Activated B cell treated with CpG ODN at 0.5 μM for 24 hours (primary cell): ENCODE data around the gene RPS28. TPM values are rescaled to one million over a fixed set of nuclear protein-coding genes. Genes with fewer than 3 reads are reported as not detected.

Experiments used
- ATAC-seq: fragments of 200-7000 bp; cut with Tn5 transposase; one replicate; pipeline ENCODE4 v1.10.0; 2021; ENCODE audit warnings: low read depth, mild to moderate bottlenecking, moderate library complexity
- CTCF ChIA-PET: fragments of 350-600 bp; sonication (Branson Sonifier 250); formaldehyde crosslinking; loops from one replicate; lab custom pipeline; 2021; ENCODE audit warnings: antibody characterized with exemption; lab: Charles Lee
- POLR2A ChIA-PET: fragments of 350-600 bp; sonication (Branson Sonifier 250); formaldehyde crosslinking; loops from one replicate; lab custom pipeline; 2021; ENCODE audit warnings: antibody characterized with exemption; lab: Charles Lee
- DNase-seq: peaks from one replicate; pipeline ENCODE4 v3.0.0; 2022
- H3K27ac Mint-ChIP-seq: one replicate; pipeline ENCODE4 v1.8.0; 2020; ENCODE audit warnings: mixed read lengths
- H3K27me3 Mint-ChIP-seq: one replicate; pipeline ENCODE4 v1.8.0; 2021; ENCODE audit warnings: mixed read lengths
- H3K36me3 Mint-ChIP-seq: one replicate; pipeline ENCODE4 v1.8.0; 2021; ENCODE audit warnings: low read depth, mixed read lengths
- H3K4me1 Mint-ChIP-seq: one replicate; pipeline ENCODE4 v1.8.0; 2021; ENCODE audit warnings: mixed read lengths
- H3K4me3 Mint-ChIP-seq: one replicate; pipeline ENCODE4 v1.8.0; 2020; ENCODE audit warnings: mild to moderate bottlenecking, mixed read lengths
- H3K9me3 Mint-ChIP-seq: one replicate; pipeline ENCODE4 v1.8.0; 2020; ENCODE audit warnings: mixed read lengths
- intact Hi-C: fragments of 100-400 bp; cut with micrococcal nuclease; formaldehyde crosslinking; loops from one replicate; pipeline ENCODE4 v1.15.1; 2024
- total RNA-seq: library from RNA; stranded (reverse); gene quantifications from 2 replicates; pipeline ENCODE4 v1.2.3, GENCODE V29; 2022
- TF ChIP-seq, protein P1 (sequence below): fragments of 200-600 bp; IDR thresholded peaks from one replicate; pipeline ENCODE4 v1.8.0; 2022; ENCODE audit warnings: antibody characterized with exemption, mild to moderate bottlenecking

Gene RPS28
- total RNA-seq, 1 donor from 2014 or later = 3,149 TPM

DNA sequence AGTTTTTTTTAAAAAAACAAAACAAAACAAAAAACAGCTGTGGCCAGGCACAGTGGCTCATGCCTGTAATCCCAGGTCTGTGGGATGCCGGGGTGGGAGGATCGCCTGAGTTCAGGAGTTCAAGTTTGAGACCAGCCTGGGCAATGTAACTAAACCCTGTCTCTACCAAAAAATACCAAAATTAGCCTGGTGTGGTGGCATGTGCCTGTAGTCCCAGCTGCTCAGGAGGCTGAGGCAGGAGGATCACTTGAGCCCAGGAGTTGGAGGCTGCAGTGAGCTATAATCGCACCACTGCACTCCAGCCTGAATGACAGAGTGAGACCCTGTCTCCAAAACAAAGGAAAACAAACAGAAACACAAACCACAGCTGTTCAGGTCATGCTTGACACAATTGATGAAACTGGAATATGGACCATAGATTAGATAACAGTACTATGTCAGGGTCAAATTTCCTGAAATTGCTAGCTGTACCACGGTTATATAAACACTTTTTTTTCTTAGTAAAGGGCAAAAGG, 35.8 kb downstream of the RPS28 start:
- peaks cover 2% of the 10 kb centered on the region for H3K9me3 Mint-ChIP-seq
- no peaks in the 10 kb centered on the region for H3K36me3 Mint-ChIP-seq
- peaks cover 13% of the 10 kb centered on the region for H3K27me3 Mint-ChIP-seq
- TF ChIP-seq, protein P1, sequence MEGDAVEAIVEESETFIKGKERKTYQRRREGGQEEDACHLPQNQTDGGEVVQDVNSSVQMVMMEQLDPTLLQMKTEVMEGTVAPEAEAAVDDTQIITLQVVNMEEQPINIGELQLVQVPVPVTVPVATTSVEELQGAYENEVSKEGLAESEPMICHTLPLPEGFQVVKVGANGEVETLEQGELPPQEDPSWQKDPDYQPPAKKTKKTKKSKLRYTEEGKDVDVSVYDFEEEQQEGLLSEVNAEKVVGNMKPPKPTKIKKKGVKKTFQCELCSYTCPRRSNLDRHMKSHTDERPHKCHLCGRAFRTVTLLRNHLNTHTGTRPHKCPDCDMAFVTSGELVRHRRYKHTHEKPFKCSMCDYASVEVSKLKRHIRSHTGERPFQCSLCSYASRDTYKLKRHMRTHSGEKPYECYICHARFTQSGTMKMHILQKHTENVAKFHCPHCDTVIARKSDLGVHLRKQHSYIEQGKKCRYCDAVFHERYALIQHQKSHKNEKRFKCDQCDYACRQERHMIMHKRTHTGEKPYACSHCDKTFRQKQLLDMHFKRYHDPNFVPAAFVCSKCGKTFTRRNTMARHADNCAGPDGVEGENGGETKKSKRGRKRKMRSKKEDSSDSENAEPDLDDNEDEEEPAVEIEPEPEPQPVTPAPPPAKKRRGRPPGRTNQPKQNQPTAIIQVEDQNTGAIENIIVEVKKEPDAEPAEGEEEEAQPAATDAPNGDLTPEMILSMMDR = no peak
- no peak overlapping the region for H3K4me3 Mint-ChIP-seq
- ATAC-seq (no peak), DNase-seq (no peak)
- no peak overlapping the region for H3K27ac Mint-ChIP-seq
- intact Hi-C loops = no loop called here
- H3K4me1 Mint-ChIP-seq = peaks cover 3% of the 10 kb centered on the region
- ChIA-PET CTCF (interaction anchor here (0.9 to 1.1 kb wide), 2 partner anchors 16 to 56 kb away, joined by 3 read pairs; partner anchors contain the start of gene MARCHF2), POLR2A (no interaction called here)

DNA sequence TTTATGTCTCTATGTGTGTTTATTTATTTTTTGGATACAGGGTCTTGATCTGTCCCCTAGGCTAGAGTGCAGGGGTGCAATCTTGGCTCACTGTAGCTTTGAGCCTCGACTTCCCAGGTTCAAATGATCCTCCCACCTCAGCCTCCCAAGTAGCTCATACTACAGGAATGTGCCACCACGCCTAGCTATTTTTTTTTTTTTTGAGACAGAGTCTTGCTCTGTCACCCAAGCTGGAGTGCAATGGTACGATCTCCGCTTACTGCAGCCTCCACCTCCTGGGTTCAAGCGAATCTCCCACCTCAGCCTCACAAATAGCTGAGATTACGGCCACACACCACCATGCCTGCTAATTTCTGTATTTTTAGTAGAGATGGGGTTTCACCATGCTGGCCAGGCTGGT, 37.7 kb downstream of the RPS28 start:
- DNase-seq (no peak), ATAC-seq (no peak)
- H3K27me3 Mint-ChIP-seq = peaks cover 22% of the 10 kb centered on the region
- ChIA-PET CTCF (interaction anchor here (0.7 kb wide), 1 partner anchor 354 kb away, joined by 3 read pairs; no protein-coding TSS in a partner anchor), POLR2A (no interaction called here)
- no peak overlapping the region for H3K4me3 Mint-ChIP-seq
- H3K27ac Mint-ChIP-seq = no peak overlapping the region
- TF ChIP-seq, protein P1 = no peak
- intact Hi-C loops = no loop called here
- no peaks in the 10 kb centered on the region for H3K36me3 Mint-ChIP-seq
- peaks cover 13% of the 10 kb centered on the region for H3K4me1 Mint-ChIP-seq
- H3K9me3 Mint-ChIP-seq = peaks cover 2% of the 10 kb centered on the region

- Mint-ChIP-seq H3K27ac (no peak overlapping the region), H3K27me3 (peaks cover 24% of the 10 kb centered on the region), H3K4me1 (peaks cover 14% of the 10 kb centered on the region), H3K9me3 (peaks cover 2% of the 10 kb centered on the region), H3K4me3 (no peak overlapping the region), H3K36me3 (no peaks in the 10 kb centered on the region)
- DNase-seq = no peak
- TF ChIP-seq, protein P1 = no peak
- ATAC-seq = no peak
- intact Hi-C loops = no loop called here
- POLR2A ChIA-PET = no interaction called here
- CTCF ChIA-PET = no interaction called here
Measured at GRCh38 chr19:8360196-8360595, 38.9 kb downstream of the RPS28 start.

- ChIA-PET POLR2A (interaction anchor here (0.7 kb wide), 1 partner anchor 766 kb away, joined by 3 read pairs; no protein-coding TSS in a partner anchor), CTCF (no interaction called here)
- Mint-ChIP-seq H3K4me1 (peaks cover 14% of the 10 kb centered on the region), H3K4me3 (no peak overlapping the region), H3K27ac (no peak overlapping the region), H3K27me3 (peaks cover 33% of the 10 kb centered on the region), H3K36me3 (no peaks in the 10 kb centered on the region), H3K9me3 (no peaks in the 10 kb centered on the region)
- no peak for DNase-seq
- no peak for ATAC-seq
- intact Hi-C loops = no loop called here
- TF ChIP-seq, protein P1 = no peak
Measured at GRCh38 chr19:8361921-8362793, 40.9 kb downstream of the RPS28 start.
